Sigmoid colon (tissue), 7 donors: ENCODE data around the gene SLC45A1. TPM values are rescaled to one million over a fixed set of nuclear protein-coding genes. Genes with fewer than 3 reads are reported as not detected.

ENCODE experiments used
- DNase-seq: peaks from one replicate; pipeline ENCODE4 v3.0.0-alpha.2; 2019
- H3K27ac ChIP-seq, 4 donors: fragments of 200-600 bp; sonication (generic); one replicate each; pipeline ENCODE4 v1.5.1; 2016 to 2019; ENCODE audit warnings: mild to moderate bottlenecking in 1 of 4
- H3K27me3 ChIP-seq, 3 donors: fragments of 200-600 bp; sonication (generic); one replicate each; pipeline ENCODE4 v1.5.1; 2019; ENCODE audit warnings: mild to moderate bottlenecking in 1 of 3
- H3K36me3 ChIP-seq, 4 donors: fragments of 200-600 bp; sonication (generic); one replicate each; pipeline ENCODE4 v1.5.1; 2016 to 2019
- H3K4me1 ChIP-seq, 4 donors: fragments of 200-600 bp; sonication (generic); one replicate each; pipeline ENCODE4 v1.5.1; 2017 to 2019
- H3K4me3 ChIP-seq, 4 donors: fragments of 200-600 bp; sonication (generic); one replicate each; pipeline ENCODE4 v1.5.1; 2017 to 2019; ENCODE audit warnings: mild to moderate bottlenecking in 2 of 4, moderate library complexity in 1 of 4
- H3K9me3 ChIP-seq, 4 donors: fragments of 200-600 bp in 3 of 4; sonication (generic) in 3 of 4; one replicate each; pipeline versions ENCODE4 v1.5.1 to v1.6.1; 2013 to 2019
- EP300 ChIP-seq, 4 donors: sonication (generic); formaldehyde crosslinking; IDR thresholded peaks; one replicate each; pipeline ENCODE4 v1.6.1; 2017; ENCODE audit warnings: antibody characterized with exemption in 4 of 4
- POLR2A ChIP-seq, 2 donors: fragments of 450-650 bp; IDR thresholded peaks; one replicate each; pipeline ENCODE4 v1.6.1; 2016; ENCODE audit warnings: antibody characterized with exemption in 2 of 2, mild to moderate bottlenecking in 2 of 2, moderate library complexity in 2 of 2
- POLR2AphosphoS5 ChIP-seq, 4 donors: sonication (generic); formaldehyde crosslinking; IDR thresholded peaks; one replicate each; pipeline ENCODE4 v1.6.1; 2017; ENCODE audit warnings: antibody characterized with exemption in 4 of 4
- WGBS, 2 donors: extraction: QIAGEN DNeasy Blood & Tissue Kit; methylation state at CpG; one replicate each; pipeline ENCODE4 v1.1.7; 2013; 5-methylcytosine and 5-hydroxymethylcytosine counted together
- intact Hi-C: fragments of 100-400 bp; cut with DNase I; formaldehyde crosslinking; loops from one replicate; pipeline ENCODE4 v1.15.1; 2023
- polyA plus RNA-seq, 3 donors: library from polyadenylated mRNA; stranded (reverse); fragments of 200-250 nt; gene quantifications; one replicate each; pipeline ENCODE4 v1.2.3, GENCODE V29; 2013
- total RNA-seq, 4 donors: library from RNA; depleted of rRNA; stranded (reverse); fragments of >200 nt; gene quantifications; one replicate each; pipeline ENCODE4 v1.1.0, GENCODE V29; 2016
- TF ChIP-seq, protein P1 (sequence below), 4 experiments: fragments of 450-650 bp in 3 of 4; fragments of 200-600 bp in 1 of 4; IDR thresholded peaks; one replicate each; pipeline ENCODE4 v1.5.1; 2016 to 2019; ENCODE audit warnings: antibody characterized with exemption in 4 of 4, mild to moderate bottlenecking in 3 of 4, moderate library complexity in 2 of 4
- donor health status: healthy with polysubstance abuse.
- donor health status: Bipolar disorder and iron deficiency.
- donor health status: healthy.

Gene SLC45A1
- total and polyA plus RNA-seq, 7 donors = 1.4 to 6.5 (median 3.9) TPM; not detected in 2

DNA sequence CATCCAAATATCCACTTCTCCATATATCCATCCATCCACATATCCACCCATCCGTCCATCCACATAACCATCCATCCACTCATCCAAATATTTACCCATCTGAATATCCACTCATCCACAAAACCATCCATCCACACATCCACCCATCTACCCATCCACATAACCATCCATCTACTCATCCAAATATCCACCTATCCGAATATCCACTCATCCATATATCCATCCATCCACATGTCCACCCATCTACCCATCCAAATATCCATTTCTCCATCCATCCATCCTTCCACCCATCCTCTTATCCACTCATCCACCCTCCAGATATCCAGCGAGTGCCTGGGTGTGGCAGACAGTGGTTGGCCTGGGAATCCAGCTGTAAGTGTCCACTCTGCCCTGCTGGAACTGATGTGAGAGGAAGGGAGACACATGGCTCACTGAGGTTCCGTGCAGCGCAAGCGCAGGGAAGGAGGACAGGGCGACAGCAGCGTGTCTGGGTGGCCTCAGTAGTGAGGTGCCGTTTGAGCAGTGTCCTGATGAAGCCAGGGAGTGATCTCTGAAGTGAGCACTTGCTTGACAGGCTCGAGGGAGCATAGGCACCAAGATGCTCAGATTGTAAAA is 27.1 kb downstream of the SLC45A1 start:
- Histone ChIP-seq H3K9me3 (no peaks in the 10 kb centered on the region), H3K36me3 (no peaks in the 10 kb centered on the region), H3K4me1 (peaks cover 0 to 43% (median 30%) of the 10 kb centered on the region in 4 donors), H3K27ac (no peak overlapping the region), H3K27me3 (no peaks in the 10 kb centered on the region), H3K4me3 (no peak overlapping the region)
- intact Hi-C loops = loop anchor here (10.0 kb wide), 1 partner anchor 330 kb away; no protein-coding TSS in a partner anchor
- 87 to 90% methylated on average over 10 of the region's 10 CpGs for WGBS, 2 donors
- TF ChIP-seq POLR2AphosphoS5 (IDR thresholded peaks at IDR 0.05) (no peak), EP300 (IDR thresholded peaks at IDR 0.05) (no peak), POLR2A (IDR thresholded peaks at IDR 0.05) (no peak)
- TF ChIP-seq, protein P1, sequence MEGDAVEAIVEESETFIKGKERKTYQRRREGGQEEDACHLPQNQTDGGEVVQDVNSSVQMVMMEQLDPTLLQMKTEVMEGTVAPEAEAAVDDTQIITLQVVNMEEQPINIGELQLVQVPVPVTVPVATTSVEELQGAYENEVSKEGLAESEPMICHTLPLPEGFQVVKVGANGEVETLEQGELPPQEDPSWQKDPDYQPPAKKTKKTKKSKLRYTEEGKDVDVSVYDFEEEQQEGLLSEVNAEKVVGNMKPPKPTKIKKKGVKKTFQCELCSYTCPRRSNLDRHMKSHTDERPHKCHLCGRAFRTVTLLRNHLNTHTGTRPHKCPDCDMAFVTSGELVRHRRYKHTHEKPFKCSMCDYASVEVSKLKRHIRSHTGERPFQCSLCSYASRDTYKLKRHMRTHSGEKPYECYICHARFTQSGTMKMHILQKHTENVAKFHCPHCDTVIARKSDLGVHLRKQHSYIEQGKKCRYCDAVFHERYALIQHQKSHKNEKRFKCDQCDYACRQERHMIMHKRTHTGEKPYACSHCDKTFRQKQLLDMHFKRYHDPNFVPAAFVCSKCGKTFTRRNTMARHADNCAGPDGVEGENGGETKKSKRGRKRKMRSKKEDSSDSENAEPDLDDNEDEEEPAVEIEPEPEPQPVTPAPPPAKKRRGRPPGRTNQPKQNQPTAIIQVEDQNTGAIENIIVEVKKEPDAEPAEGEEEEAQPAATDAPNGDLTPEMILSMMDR (IDR thresholded peaks at IDR 0.05) = no peak
- no peak for DNase-seq

DNA sequence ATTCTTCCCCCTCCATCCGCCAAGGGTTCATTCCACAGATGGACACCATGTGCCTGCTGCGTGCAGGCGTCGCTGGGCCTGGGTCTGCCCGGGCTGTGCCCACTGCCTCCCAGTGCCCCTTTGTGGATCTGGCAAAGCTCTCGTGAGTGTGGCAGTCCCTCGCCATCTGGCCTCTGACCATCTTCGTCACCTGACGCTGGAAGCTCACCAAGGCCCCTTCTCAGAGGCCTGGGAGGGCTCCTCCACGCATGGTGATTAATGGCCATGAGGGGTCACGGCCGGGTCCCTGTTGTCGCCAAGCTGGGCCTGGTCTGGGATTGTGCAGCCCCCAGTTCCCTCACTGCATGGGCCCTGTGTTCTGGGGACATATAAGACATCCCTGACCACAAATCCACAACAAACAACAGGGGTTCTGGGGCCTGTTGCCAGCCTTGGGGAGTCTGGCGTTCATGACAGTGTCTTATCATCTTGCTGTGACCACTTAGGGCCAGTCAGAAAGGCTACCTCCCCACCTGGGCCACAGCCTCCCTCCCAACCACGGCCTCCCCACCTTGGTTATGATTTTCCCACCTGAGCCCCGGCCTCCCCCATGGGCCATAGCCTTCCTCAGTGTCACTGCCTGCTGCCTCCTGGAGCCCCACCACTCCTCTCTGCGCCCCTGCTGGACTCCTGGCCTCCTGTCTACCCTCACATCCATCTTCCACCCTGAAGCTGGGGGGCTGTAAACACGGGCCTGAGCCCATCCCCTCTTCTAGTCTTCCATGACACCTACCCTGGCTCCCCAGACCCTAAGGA is 27.9 kb downstream of the SLC45A1 start:
- peaks cover 0 to 49% (median 34%) of the 10 kb centered on the region in 4 donors for H3K4me1 ChIP-seq
- no peak for DNase-seq
- H3K27ac ChIP-seq = peak overlapping the region in 3 of 4 donors; percentile 34 to 43 (median 43)
- no peak overlapping the region for H3K4me3 ChIP-seq
- no peaks in the 10 kb centered on the region for H3K27me3 ChIP-seq
- intact Hi-C loops = loop anchor here (10.0 kb wide), 1 partner anchor 331 kb away; no protein-coding TSS in a partner anchor
- H3K9me3 ChIP-seq = no peaks in the 10 kb centered on the region
- 87 to 90% methylated on average over 18 of the region's 18 CpGs for WGBS, 2 donors
- TF ChIP-seq EP300 (IDR thresholded peaks at IDR 0.05) = no peak
- TF ChIP-seq, protein P1 (IDR thresholded peaks at IDR 0.05) = no peak
- TF ChIP-seq POLR2AphosphoS5 (IDR thresholded peaks at IDR 0.05) = no peak
- TF ChIP-seq POLR2A (IDR thresholded peaks at IDR 0.05) = no peak
- H3K36me3 ChIP-seq = no peaks in the 10 kb centered on the region

DNA sequence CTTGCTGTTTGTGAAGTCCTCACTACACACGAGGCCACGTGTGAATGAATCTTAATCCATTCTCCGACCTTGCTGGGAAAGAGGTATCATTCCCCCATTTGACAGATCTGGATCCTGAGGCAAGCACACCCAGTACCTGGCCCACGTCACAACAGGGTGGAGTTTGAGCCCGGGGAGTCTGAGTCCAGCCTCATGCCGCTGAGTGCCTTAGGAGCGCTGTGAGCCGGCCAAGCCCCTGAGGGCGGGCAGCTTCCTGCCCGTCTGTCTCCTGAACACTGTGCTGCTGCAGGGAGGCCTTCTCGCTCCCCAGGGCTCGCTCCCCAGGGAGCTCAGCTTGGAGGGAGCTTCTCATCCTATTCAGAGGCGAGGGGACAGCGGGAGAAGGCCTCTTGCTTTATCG is 29.7 kb downstream of the SLC45A1 start:
- DNase-seq = no peak
- 79 to 83% methylated on average over 15 of the region's 15 CpGs for WGBS, 2 donors
- Histone ChIP-seq H3K27ac (peak overlapping the region in 1 of 4 donors; percentile 43), H3K9me3 (no peaks in the 10 kb centered on the region), H3K4me3 (no peak overlapping the region), H3K27me3 (no peaks in the 10 kb centered on the region), H3K36me3 (peaks cover 0 to under 1% (median 0%) of the 10 kb centered on the region in 4 donors), H3K4me1 (peaks cover 0 to 54% (median 45%) of the 10 kb centered on the region in 4 donors)
- intact Hi-C loops = loop anchor here (2.0 to 10.0 kb wide), 2 partner anchors 33 to 333 kb away; no protein-coding TSS in a partner anchor
- TF ChIP-seq POLR2AphosphoS5 (IDR thresholded peaks at IDR 0.05) (no peak), EP300 (IDR thresholded peaks at IDR 0.05) (no peak)

DNA sequence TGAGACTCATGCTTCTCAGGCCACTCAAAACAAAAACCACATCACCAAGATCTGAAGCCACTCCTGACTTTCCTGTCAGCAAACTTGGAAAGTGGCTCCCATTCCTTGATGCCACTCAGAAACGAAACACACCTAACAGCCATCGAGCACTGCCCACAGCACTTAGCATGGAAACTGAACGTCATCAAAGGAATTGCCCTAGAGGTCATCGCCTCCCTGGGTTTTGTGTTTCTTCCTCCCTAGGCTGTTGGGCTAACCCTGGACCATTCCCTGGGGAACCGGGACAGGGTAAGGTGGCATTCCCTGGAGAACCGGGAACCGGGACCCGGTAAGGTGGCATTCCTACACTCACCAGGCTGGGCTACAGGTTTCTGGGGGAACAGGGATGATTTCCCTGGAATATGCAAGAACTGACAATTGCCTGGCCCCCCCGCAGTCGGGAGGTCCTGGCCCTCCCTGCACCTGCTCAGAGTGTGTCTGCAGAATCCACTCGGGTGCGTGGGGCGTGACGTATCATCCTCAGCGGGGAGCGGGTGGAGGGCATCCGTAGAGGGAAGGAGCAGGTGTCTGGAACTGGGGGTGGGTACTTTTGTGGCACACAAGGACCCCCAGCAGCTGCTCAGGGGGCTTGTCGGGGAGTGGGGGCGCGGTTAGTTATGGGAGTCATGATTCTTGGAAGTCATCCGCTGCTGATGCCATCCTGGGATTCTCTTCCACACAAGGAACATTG is 30.3 kb downstream of the SLC45A1 start:
- Histone ChIP-seq H3K4me1 (peaks cover 0 to 54% (median 44%) of the 10 kb centered on the region in 4 donors), H3K9me3 (no peaks in the 10 kb centered on the region), H3K36me3 (peaks cover 0 to 7% (median 0%) of the 10 kb centered on the region in 4 donors), H3K4me3 (no peak overlapping the region), H3K27ac (peak overlapping the region in 1 of 4 donors; percentile 16), H3K27me3 (no peaks in the 10 kb centered on the region)
- WGBS, 2 donors = 68 to 84% methylated on average over 21 of the region's 21 CpGs
- intact Hi-C loops = loop anchor here (2.0 to 10.0 kb wide), 2 partner anchors 33 to 333 kb away; no protein-coding TSS in a partner anchor
- TF ChIP-seq, protein P1 (IDR thresholded peaks at IDR 0.05) = no peak
- no peak for DNase-seq
